SJSA1 (cell line): Measurements from ENCODE around the gene NCKAP5L. TPM values are rescaled to one million over a fixed set of nuclear protein-coding genes. Genes with fewer than 3 reads are reported as not detected.
A peak's percentile ranks its signal among the peaks of the same experiment; 100 is the strongest.
"Not testable (repeated sequence)": the region's sequence is repeated elsewhere in the genome, so short reads cannot be mapped to it uniquely, and the experiment has no call there.

ENCODE experiments used
- DNase-seq, 2 experiments: peaks; one replicate each; pipeline ENCODE4 v3.0.0-alpha.2; 2015 to 2020; ENCODE audit warnings: low spot score in 2 of 2, low read depth in 1 of 2
- H3K27ac ChIP-seq: fragments of 250-450 bp; sonication (Bioruptor Pico); 2 replicates; pipeline ENCODE4 v1.5.1; 2020; ENCODE audit warnings: mild to moderate bottlenecking, moderate library complexity
- H3K27me3 ChIP-seq: fragments of 250-450 bp; sonication (Bioruptor Pico); replicated peaks from 2 replicates; pipeline ENCODE4 v1.5.1; 2020; ENCODE audit warnings: mild to moderate bottlenecking, moderate library complexity
- H3K36me3 ChIP-seq: fragments of 250-450 bp; sonication (Bioruptor Pico); 2 replicates; pipeline ENCODE4 v1.5.1; 2020; ENCODE audit warnings: mild to moderate bottlenecking
- H3K4me1 ChIP-seq: fragments of 250-450 bp; sonication (Bioruptor Pico); replicated peaks from 2 replicates; pipeline ENCODE4 v1.6.1; 2021; ENCODE audit warnings: mild to moderate bottlenecking
- H3K4me3 ChIP-seq: fragments of 250-450 bp; sonication (Bioruptor Pico); 2 replicates; pipeline ENCODE4 v1.5.1; 2020; ENCODE audit warnings: mild to moderate bottlenecking
- H3K9me3 ChIP-seq: fragments of 250-450 bp; sonication (Bioruptor Pico); replicated peaks from 2 replicates; pipeline ENCODE4 v1.5.1; 2020; ENCODE audit warnings: mild to moderate bottlenecking
- total RNA-seq: library from RNA; depleted of rRNA; stranded (reverse); fragments of >200 nt; shearing (Covaris generic); gene quantifications from 2 replicates; pipeline ENCODE4 v1.2.3, GENCODE V29; 2014

Gene NCKAP5L
- total RNA-seq, 1 experiment from 2014 or later: 43.5 TPM

DNA sequence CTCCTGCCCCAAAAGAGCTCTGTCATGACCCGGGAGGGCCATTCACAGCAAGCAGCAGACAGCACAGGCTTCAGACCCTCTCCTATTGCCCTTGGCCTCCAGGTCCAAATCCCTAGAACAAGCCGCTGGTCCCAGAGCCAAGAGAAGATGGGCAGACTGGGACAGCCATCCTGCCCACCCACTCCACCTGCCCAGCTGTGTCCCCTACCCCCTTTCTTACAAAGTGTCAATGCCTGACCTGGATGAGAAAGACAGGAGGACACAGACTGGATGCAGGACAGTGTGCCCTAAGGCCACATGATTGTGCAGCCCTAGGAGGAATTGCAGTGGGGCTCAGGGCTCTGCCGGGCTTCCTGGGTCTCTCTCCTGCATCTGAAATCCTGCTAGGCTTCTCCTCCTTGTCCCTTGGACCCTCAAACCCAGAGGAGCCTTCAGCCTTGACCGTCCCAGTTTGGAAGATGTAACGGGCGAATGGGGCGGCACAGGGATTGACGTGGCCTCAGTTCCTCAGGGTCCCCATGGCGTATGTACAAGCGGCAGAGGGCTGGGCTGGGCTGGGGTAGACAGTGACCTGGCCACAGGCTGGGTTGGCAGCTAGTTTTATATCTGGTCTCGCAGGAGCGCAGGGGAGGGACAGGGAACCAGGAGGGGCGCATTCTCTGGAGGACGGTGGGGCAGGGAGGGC lies 41.7 kb upstream of the NCKAP5L start:
- H3K4me3 ChIP-seq: no peak overlapping the region

DNA sequence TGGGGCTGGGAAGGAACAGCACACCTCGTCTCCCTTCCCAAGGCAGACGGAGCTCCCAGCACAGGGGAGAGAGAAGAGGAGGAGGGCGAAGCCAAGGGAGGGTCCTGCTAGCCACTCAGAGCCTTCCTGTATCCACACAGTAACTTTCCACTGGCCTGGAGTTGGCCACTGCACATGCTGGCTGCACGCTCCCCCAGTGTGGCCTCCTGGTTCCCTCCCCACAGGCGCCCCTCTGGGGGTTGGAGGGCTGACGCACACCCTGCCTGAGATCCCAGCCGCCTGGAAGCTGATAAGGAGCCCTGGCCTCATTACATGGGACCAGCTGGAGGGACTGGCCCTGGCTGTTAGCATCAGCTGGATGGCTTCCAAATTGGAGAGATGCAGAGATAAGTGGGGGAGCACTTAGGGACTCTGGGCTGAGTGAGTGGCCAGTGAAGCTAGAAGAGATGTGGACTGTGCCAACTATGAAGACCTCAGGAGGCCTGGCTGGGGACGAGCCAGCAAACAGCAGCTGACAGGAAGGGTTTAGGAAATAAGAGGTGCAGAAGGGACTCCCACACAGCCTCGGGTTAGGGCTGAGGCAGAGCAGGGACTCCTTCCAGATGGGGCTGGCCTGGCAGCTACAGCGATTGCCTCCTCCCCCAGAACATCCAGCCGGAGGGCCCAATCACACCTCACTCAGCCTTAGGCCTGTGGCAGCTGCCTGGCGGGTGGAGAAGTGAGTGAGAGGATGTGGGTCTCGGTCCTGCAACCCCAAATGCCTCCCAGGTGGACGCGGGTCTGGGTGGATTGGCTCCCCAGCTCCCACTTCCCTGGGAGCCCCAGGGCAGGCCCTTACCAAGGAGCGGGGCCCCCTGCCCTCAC lies 41.0 kb upstream of the NCKAP5L start:
- no peaks in the 10 kb centered on the region for H3K4me1 ChIP-seq
- no peaks in the 10 kb centered on the region for H3K9me3 ChIP-seq
- no peaks in the 10 kb centered on the region for H3K27me3 ChIP-seq
- DNase-seq: no peak
- no peak overlapping the region for H3K4me3 ChIP-seq
- no peak overlapping the region for H3K27ac ChIP-seq
- H3K36me3 ChIP-seq: no peaks in the 10 kb centered on the region

More for the DNA sequence above, 41.7 kb upstream of the NCKAP5L start:
- no peaks in the 10 kb centered on the region for H3K27me3 ChIP-seq
- H3K36me3 ChIP-seq: no peaks in the 10 kb centered on the region
- H3K27ac ChIP-seq: no peak overlapping the region
- DNase-seq: no peak
- H3K4me1 ChIP-seq: no peaks in the 10 kb centered on the region; the same call in 1 of the 2 replicates
- H3K9me3 ChIP-seq: no peaks in the 10 kb centered on the region

GRCh38 chr12:49868449-49868848 lies 40.2 kb upstream of the NCKAP5L start:
- Histone ChIP-seq H3K4me3 (no peak overlapping the region), H3K4me1 (no peaks in the 10 kb centered on the region)
- DNase-seq: no peak

GRCh38 chr12:49867570-49868341 lies 39.5 kb upstream of the NCKAP5L start:
- H3K4me1 ChIP-seq: no peaks in the 10 kb centered on the region
- H3K36me3 ChIP-seq: no peaks in the 10 kb centered on the region
- H3K4me3 ChIP-seq: no peak overlapping the region
- H3K9me3 ChIP-seq: no peaks in the 10 kb centered on the region
- no peak for DNase-seq
- H3K27me3 ChIP-seq: no peaks in the 10 kb centered on the region; the same call in 1 of the 2 replicates
- H3K27ac ChIP-seq: no peak overlapping the region

More at GRCh38 chr12:49868449-49868848, 40.2 kb upstream of the NCKAP5L start:
- Histone ChIP-seq H3K27ac (no peak overlapping the region), H3K36me3 (no peaks in the 10 kb centered on the region), H3K27me3 (no peaks in the 10 kb centered on the region; the same call in 1 of the 2 replicates), H3K9me3 (no peaks in the 10 kb centered on the region)

DNA sequence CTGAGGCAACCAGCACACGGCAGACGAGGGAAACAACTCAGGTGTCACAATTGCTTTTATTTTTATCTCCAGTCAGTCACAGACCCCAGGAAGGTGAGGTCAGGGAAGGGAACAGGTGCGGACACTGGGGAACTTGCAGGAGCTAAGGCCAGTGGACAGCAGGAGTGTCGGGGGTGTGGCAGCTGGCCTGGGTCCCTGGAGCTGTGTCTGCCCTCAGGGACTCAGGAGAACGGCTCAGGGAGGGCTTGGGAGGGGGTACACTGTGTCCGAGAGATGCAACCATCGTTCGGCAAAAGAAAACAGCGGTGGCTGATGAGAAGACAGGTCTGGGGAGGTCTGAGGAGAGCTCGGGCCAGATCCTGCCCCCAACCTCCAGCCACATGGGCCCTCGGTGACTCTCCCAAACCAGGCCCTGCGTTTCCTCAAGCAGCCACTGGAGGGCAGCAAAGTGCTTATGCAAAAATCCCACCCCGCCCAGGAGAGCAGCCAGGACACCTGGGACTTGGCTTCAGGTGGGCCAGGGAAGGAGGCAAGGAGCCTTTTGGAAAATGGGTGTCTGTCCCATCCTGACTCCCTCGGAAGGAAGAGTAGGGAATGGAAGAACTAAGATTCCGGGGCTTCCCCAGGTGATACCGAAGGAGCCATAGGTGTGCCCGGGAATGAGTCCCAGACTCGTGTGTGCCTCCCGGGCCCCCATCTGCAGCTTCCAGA lies 38.8 kb upstream of the NCKAP5L start:
- DNase-seq: peak; percentile 44 to 67
- Histone ChIP-seq H3K4me3 (no peak overlapping the region), H3K36me3 (no peaks in the 10 kb centered on the region), H3K9me3 (no peaks in the 10 kb centered on the region), H3K4me1 (no peaks in the 10 kb centered on the region), H3K27me3 (no peaks in the 10 kb centered on the region; the same call in 1 of the 2 replicates), H3K27ac (no peak overlapping the region)

DNA sequence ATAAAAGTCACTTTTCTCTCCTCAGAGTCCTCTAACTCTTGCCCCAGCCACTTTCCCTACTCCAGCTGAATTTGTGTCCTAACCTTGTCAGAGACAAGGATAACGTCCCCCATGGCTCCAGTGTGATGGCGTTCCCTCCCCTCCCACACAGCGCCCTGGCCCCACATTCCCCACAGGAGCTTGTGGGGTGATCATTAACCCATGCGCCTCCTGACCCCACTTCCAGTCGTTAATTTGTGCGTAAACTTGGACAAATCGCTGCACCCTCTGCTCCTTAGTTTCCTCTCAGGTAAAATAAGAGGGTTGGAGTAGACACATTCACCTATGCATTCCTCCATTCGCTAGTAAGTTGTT lies 37.5 kb upstream of the NCKAP5L start:
- no peaks in the 10 kb centered on the region for H3K36me3 ChIP-seq
- DNase-seq: no peak
- H3K27ac ChIP-seq: no peak overlapping the region
- no peaks in the 10 kb centered on the region; the same call in 1 of the 2 replicates for H3K27me3 ChIP-seq
- no peaks in the 10 kb centered on the region for H3K9me3 ChIP-seq
- H3K4me3 ChIP-seq: no peak overlapping the region
- H3K4me1 ChIP-seq: no peaks in the 10 kb centered on the region

DNA sequence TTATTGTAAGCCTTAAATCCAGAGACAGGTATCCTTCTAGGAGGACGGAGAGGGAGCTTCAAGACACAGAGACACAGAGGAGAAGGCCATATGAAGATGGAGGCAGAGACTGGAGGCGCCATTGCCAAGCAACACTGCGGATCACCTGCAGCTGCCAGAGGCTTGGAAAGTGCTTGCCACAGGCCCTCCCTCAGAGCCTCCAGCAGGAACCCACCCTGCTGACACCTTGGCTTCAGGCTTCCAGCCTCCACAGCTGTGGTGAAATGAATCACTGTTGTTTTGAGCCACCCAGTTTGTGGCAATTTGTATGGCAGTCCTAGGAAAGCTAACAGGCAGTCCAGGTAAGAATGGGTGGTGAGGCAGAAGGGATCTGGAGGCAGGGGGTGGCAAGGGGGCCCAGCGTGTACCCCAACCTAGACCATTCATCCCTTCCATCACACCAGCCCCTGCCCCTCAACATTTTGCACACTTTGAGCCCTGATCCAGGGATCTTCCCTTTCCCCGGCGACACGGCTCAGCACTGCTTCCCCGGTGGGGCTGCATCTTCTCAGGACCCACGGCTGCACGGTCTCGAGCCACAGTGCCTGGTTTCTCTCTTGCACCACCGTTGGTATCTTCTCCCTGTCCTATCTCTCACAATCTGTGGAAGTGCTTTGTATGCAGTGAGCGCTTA lies 37.0 kb upstream of the NCKAP5L start:
- DNase-seq: no peak
- H3K27ac ChIP-seq: no peak overlapping the region
- no peak overlapping the region for H3K4me3 ChIP-seq
- no peaks in the 10 kb centered on the region for H3K4me1 ChIP-seq
- no peaks in the 10 kb centered on the region for H3K36me3 ChIP-seq
- no peaks in the 10 kb centered on the region for H3K9me3 ChIP-seq
- no peaks in the 10 kb centered on the region; the same call in 1 of the 2 replicates for H3K27me3 ChIP-seq

DNA sequence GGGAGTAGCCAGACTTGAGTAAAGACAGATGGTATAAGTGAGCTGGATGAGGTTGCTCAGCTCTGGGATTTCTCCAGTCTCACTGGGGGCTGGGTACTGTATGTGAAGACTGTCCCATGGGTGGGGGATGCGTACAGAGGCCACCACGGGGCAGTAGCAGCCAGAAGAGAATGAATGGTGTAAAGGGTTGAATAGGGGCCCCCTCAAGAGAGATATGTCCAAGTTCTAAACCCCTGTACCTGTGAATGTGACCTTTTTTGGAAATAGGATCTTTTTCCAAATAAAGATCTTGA lies 36.5 kb upstream of the NCKAP5L start:
- no peak overlapping the region for H3K4me3 ChIP-seq
- DNase-seq: no peak

DNA sequence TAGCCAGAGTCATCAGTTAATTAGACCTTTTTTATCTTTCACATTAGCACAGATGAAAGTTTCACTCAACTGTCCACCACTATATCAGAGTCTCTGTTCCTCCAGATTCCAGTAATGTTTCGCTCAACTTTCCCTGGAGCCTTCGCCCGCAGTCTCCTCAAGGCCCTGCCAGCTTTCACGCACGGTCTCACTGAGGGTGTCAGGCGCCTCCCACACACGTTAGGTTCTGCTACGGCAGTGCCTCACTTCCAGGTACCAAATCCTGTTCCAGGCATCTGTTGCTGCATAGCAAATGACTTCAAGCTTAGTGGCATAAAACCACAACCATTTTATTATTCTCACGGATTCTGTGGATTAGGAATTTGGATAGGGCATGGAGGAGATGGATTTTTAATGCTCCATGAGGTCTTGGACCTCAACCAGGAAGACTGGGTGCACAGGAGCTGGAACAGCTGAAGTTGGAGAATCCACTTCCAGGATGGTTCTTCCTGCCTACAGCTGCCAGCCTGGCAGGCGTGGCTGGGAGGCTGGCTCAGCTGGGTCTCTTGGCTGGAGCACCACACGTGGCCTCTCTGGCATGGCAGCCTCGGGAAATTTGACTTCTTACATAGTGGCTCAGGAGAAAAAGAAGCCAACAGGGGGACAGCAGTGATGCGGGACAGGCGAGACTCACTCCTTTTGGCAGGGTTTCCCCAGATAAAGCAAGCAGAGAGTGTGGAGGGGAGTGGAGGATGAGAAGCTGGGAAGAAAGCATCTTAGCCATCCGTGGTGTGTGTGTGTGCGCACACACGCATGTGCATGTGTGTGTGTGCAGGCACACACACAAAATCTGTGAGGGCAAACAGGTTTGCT lies 36.0 kb upstream of the NCKAP5L start:
- DNase-seq: no peak
- Histone ChIP-seq H3K27me3 (no peaks in the 10 kb centered on the region; the same call in 1 of the 2 replicates), H3K4me3 (no peak overlapping the region), H3K9me3 (no peaks in the 10 kb centered on the region), H3K27ac (no peak overlapping the region), H3K36me3 (no peaks in the 10 kb centered on the region), H3K4me1 (no peaks in the 10 kb centered on the region)

More for the DNA sequence above, 36.5 kb upstream of the NCKAP5L start:
- Histone ChIP-seq H3K36me3 (no peaks in the 10 kb centered on the region), H3K27me3 (no peaks in the 10 kb centered on the region; the same call in 1 of the 2 replicates), H3K27ac (no peak overlapping the region), H3K4me1 (no peaks in the 10 kb centered on the region), H3K9me3 (no peaks in the 10 kb centered on the region)

- H3K4me1 ChIP-seq, H3K36me3 ChIP-seq, H3K27ac ChIP-seq, H3K27me3 ChIP-seq, H3K4me3 ChIP-seq, DNase-seq, H3K9me3 ChIP-seq: not testable (repeated sequence)
Observed at GRCh38 chr12:49860921-49861320, 32.7 kb upstream of the NCKAP5L start.

DNA sequence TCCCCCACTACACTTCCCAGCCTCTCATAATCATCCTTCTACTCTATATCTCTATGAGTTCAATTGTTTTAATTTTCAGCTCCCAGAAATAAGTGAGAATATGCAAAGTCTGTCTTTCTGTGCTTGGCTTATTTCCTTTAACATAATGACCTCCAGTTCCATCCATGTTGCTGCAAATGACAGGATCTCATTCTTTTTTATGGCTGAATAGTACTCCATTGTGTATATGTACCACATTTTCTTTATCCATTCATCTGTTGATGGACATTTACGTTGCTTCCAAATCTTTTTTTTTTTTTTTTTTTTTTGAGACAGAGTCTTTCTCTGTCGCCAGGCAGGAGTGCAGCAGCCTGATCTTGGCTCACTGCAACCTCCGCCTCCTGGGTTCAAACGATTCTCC lies 27.7 kb upstream of the NCKAP5L start:
- not testable (repeated sequence) for H3K9me3 ChIP-seq, H3K4me3 ChIP-seq
- H3K27me3 ChIP-seq: peaks cover 17% of the 10 kb centered on the region

DNA sequence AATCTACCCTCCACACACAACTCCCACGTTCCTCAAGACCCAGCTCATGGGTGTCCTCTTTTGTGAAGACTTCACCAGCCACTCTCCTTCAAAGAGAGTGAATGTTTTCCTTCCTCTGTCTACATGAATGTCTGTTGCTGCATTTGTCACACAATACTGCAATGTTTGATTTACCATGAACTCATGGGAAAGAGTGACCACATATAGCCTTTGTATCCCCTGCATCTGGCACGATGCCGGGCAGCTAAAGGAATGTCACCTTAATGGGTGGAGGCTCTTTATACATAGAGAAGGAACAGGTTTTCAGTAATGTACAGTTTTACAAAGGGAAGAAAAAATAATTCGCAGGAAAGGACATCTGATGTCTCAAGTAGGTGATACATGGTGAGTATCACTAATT lies 26.8 kb upstream of the NCKAP5L start:
- H3K36me3 ChIP-seq: no peaks in the 10 kb centered on the region
- H3K27me3 ChIP-seq: peaks cover 21% of the 10 kb centered on the region
- H3K27ac ChIP-seq: no peak overlapping the region
- DNase-seq: no peak
- H3K4me3 ChIP-seq: no peak overlapping the region
- no peaks in the 10 kb centered on the region for H3K4me1 ChIP-seq
- no peaks in the 10 kb centered on the region for H3K9me3 ChIP-seq

More for the DNA sequence above, 27.7 kb upstream of the NCKAP5L start:
- H3K4me1 ChIP-seq, DNase-seq, H3K27ac ChIP-seq, H3K36me3 ChIP-seq: not testable (repeated sequence)
